Measurements from ENCODE around the gene DPT.

DNA sequence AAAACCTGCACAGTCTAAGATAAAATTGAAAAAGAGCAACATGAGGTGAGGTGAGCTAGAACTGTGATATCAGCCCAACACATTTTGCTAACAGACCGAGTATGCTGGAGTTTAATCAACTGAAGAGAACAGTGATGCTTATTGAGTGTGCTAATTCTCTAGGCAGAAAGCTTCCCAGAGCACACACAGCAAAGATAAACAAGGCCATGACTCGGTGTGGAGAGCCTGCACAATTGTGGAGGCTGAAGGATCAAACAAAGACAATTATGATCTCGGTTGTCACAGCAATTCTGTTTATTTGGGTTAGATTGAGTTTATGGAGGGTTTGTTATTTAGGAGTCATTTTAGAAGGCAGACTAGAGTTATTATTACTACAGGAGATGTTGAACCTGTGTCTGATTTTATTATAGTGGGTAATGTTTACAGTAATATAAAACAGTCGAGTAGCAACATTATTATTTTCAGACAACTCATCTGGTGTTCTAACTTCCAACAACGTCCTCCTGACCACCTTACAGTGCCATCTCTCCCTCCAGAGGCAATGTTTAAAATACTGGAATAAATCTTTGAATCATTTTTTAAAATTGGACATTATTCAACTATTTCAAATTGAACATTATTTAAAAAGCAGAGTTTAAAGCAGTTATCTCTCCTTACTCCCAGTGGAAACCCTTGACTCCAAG, 40.2 kb downstream of the DPT start:
- TF ChIP-seq, protein P1, sequence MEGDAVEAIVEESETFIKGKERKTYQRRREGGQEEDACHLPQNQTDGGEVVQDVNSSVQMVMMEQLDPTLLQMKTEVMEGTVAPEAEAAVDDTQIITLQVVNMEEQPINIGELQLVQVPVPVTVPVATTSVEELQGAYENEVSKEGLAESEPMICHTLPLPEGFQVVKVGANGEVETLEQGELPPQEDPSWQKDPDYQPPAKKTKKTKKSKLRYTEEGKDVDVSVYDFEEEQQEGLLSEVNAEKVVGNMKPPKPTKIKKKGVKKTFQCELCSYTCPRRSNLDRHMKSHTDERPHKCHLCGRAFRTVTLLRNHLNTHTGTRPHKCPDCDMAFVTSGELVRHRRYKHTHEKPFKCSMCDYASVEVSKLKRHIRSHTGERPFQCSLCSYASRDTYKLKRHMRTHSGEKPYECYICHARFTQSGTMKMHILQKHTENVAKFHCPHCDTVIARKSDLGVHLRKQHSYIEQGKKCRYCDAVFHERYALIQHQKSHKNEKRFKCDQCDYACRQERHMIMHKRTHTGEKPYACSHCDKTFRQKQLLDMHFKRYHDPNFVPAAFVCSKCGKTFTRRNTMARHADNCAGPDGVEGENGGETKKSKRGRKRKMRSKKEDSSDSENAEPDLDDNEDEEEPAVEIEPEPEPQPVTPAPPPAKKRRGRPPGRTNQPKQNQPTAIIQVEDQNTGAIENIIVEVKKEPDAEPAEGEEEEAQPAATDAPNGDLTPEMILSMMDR (IDR thresholded peaks at IDR 0.05; ENCODE audit: low read length): no peak
- TF ChIP-seq EZH2 (optimal IDR thresholded peaks at IDR 0.05; ENCODE audit: low read depth, low read length) (no peak), EZH2phosphoT487 (IDR thresholded peaks at IDR 0.05; ENCODE audit: low read length) (no peak)

Measured in MM.1S (cell line).